Measurements from ENCODE around the gene CSNK2B.

Gene CSNK2B

DNA sequence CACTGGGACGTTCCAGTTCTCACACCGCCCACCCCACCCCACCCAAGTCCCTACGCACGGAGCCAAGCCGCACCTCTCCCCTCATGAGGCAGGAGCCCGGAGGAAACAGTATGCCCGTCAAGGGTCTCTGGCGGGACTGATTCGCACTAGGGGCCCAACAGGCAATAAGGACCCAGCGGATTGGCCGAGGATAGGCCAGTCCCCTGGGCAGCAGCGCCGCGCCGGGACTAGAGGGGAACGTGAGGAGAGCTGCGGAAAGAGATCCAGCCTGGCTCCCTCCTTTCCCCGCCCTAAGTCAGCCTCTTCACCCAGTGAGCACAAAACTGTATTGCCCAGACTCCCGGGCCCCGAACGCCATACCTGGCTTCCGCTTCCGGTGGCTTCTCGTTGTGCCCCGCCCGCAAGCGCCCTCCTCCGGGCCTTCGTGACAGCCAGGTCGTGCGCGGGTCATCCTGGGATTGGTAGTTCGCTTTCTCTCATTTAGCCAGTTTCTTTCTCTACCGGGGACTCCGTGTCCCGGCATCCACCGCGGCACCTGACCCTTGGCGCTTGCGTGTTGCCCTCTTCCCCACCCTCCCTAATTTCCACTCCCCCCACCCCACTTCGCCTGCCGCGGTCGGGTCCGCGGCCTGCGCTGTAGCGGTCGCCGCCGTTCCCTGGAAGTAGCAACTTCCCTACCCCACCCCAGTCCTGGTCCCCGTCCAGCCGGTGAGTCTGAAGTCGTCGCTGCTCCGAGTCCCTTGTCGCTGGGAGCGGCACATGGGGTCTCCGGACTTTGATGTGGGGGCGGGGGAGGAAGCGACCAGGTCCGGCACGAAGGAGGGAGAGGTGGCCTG, at the start of gene CSNK2B:
Gene CSNK2B (plus strand): TSS at position 580 of the 836 bp plus-strand sequence. CDS start 752 bp downstream, outside the sequence.
- peak; percentile 97 for DNase-seq (ENCODE audit: low read depth)

DNA sequence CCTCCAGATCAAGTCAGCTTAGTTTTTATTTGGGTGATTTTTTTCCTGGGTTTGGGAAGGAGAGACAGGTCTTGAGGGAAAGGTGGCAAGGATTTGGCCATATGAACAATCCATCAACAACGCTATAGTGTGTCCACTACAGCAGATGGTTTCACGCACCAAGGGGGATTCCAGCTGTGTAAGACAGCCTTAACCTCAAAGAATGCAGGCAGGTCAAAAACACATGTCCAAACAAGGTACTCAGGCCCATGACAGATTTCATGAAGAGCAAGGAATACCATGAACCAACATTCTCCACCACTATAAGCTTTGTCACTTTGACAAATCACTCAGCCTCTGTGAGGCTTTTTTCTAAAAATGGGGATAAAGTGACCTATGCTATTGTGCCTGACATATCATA, 48.9 kb upstream of the CSNK2B start:
- DNase-seq (ENCODE audit: low read depth): no peak

DNA sequence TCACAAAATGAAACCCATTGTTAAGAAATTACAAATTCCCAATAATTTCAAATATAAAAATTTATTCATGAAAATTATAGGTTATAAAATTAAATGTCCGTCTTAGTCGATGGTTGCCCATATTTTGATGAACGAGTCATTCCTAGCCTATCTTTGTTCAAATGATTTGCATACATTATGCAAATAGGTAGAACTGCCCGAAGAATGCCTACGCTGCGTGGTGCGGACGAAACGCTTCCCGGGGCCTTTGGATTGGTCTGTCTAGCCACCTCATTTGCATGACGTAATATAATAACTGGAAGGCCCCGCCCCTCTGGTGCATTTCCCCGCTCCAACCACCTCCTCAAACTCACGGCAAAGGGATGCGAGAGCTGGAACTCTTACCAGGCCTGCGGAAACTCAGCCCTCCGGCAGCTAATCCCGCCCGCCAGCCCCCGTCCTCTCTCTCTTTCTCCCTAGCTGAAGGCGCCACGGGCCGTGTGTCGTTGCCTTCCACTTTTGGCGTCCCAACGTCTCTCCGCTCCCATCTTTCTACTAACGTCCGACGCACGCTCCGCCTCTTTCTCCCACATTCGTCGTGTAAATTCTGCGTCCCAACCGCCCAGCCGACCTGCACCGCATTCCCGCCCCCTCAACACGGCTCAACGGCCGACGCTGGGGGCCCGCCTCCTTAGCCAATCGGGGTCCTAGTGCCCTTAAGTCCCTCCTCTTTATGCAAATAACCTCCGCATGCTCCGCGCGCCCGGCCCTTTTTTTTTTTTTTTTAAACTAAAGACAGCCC, 45.9 kb upstream of the CSNK2B start:
- peak; percentile 95 for DNase-seq (ENCODE audit: low read depth)

DNA sequence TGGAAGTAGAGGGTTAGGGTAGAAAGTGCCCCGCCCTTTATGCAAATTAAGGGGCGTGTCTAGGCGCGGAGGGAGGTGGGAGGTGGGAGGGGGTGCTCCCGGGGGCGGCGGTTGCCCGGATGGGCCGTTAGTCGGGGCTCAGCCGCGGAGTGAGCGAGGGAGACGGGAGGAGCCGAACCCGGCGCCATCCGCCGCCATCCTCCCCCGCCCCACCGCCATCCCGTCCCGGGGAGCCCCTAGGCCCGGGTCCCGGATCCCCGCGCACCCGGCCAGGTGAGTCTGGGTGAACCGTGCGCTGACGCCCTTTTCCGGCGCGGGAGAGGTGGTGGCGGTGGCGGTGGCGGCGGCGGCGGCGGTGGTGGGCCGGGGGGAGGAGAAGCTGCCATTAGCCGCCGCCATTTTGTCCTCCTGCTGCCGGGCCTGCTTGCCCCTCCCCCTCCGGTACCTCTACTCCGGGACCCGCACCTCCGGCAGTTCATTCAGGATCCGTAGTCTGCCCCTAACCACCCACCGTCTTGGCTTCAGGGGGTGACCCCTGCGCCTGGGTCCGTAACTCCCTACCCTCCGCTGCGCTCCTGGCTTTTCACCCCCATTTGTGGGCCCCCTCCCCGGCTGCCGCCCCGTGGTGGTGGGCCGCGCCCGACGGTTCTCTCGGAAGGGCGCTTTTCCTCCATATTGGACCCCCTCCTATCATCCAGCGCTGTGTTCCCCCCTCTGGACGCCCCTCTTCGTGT, 45.1 kb upstream of the CSNK2B start, which contains the start of gene PRRC2A:
Gene PRRC2A (plus strand): TSS at position 130 of the 734 bp plus-strand sequence. CDS start 2,075 bp downstream, outside the sequence.
- peak; percentile 75 for DNase-seq (ENCODE audit: low read depth)

DNA sequence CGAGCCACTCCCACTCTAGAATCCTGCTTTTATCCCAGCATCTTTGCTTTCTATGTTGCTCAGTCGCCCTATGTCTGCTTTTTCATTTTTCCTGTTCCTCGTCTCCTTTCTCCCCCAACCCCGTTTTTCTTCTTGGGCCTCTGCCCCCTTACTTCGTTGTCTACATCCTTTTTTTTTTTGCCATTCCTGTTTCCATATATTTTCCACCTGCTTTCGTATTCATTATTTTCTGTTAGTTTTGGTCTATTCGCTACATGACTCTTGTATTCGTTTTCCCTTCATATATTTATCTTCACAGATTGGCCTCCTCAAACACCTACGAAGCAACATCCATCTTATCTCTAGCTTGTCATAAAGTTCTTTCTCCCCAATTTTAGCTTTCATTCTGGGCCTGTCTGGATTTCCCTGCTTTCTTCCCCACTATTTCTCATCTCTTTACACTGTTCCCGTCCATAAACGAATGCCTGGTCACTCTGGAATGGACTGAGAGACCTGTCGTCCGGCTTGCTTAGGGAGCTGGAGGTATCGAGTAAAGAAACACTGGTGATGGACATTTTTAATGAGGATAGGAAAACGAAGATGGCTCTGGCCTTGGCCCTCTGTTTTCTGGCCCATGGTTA, 44.5 kb upstream of the CSNK2B start:
- DNase-seq (ENCODE audit: low read depth): no peak

DNA sequence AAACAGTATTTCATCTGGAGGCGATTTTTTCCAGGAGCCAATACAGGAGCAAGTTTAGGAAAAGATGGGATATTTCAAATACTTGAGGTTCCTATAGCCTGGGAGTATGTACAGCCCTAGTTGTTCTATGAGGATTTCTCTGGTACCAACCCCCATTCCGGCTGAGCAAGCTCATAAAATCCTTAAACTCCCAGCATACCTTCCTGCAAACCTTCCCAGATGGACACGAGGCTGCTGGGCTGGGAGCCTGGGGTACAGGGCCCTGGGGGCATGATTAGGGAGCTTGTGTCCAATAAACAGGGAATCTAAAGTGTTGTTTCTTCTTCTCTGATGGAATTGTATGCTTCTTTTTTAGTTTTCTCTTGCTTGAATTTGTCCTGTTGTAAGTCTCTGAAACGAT, 43.9 kb upstream of the CSNK2B start:
- DNase-seq (ENCODE audit: low read depth): no peak

DNA sequence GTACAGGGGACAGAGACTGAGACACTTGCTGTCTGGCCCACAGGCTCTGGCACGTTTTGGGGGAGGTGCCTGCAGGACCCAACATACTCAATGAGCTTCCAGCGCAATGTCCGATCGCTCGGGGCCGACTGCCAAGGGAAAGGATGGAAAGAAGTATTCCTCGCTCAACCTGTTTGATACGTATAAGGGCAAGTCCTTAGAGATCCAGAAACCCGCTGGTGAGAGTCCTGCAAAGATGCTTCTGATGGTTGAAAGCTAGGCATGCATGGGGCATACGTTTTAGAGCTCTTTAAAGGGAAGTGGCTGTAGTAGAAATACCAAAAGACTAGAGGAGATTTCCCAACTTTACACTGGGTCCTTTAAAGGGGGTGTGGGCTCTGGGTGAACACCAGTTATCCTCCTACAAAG, 43.2 kb upstream of the CSNK2B start:
- no peak for DNase-seq (ENCODE audit: low read depth)

DNA sequence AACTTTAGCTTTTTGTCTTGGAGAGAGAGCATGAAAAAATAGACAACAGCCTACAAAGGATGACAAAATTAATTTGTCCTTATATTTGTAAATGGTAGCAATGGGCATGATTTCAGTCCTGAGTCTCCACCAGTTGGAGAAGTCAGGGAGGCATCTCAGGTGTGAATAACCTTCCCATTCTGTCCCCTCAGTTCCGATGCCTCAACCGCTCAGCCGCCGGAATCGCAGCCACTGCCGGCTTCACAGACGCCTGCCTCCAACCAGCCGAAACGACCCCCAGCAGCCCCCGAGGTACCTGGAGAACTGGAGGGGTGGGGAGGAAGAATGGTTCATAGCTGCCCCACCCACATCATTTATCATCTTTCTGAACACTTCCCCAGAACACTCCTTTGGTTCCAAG, 41.8 kb upstream of the CSNK2B start:
- DNase-seq (ENCODE audit: low read depth): no peak

DNA sequence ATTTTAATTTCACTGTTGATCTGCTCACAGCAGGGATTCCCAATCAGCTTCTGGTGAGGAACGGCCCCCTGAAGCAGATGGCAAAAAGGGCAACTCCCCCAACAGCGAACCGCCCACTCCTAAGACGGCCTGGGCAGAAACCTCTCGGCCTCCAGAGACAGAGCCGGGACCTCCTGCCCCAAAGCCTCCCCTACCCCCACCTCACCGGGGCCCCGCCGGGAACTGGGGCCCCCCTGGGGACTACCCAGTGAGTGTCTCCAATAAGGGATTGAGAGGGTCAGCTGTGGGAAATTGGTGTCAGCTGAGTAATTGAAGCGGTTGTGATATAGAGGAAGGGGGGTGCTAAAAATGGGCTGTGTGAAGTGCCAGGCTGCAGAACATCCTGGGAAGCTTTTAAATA, 38.9 kb upstream of the CSNK2B start:
- DNase-seq (ENCODE audit: low read depth): no peak

DNA sequence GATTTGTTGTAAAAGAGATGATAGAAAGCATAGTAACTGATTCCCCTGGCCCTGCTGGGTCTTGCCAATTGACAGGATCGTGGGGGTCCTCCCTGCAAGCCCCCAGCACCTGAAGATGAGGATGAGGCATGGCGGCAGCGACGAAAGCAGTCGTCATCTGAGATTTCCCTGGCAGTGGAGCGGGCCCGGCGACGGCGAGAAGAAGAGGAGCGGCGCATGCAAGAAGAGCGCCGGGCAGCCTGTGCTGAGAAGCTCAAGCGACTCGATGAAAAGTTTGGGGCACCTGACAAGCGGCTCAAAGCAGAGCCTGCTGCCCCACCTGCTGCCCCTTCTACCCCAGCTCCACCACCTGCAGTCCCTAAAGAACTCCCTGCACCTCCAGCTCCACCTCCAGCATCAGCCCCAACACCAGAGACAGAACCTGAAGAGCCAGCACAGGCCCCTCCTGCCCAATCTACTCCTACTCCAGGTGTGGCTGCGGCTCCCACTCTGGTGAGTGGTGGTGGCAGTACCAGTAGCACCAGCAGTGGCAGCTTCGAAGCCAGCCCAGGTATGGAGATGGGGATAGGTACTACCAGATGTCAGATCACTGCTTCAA, 38.1 kb upstream of the CSNK2B start:
- DNase-seq (ENCODE audit: low read depth): no peak

DNA sequence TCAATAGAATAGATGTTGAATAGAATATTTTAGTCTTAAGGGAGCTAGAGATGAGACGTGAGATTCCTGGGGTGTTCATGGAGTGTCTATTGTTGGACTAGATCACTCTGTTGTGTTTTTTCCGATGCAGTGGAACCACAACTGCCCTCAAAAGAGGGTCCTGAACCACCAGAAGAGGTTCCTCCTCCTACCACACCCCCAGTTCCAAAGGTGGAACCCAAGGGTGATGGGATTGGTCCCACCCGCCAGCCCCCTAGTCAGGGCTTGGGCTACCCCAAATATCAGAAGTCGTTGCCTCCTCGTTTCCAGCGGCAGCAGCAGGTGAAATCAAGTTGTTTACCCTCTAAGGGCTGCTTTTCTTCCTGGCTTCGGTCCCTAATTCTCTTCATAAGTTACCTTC, 36.9 kb upstream of the CSNK2B start:
- no peak for DNase-seq (ENCODE audit: low read depth)

DNA sequence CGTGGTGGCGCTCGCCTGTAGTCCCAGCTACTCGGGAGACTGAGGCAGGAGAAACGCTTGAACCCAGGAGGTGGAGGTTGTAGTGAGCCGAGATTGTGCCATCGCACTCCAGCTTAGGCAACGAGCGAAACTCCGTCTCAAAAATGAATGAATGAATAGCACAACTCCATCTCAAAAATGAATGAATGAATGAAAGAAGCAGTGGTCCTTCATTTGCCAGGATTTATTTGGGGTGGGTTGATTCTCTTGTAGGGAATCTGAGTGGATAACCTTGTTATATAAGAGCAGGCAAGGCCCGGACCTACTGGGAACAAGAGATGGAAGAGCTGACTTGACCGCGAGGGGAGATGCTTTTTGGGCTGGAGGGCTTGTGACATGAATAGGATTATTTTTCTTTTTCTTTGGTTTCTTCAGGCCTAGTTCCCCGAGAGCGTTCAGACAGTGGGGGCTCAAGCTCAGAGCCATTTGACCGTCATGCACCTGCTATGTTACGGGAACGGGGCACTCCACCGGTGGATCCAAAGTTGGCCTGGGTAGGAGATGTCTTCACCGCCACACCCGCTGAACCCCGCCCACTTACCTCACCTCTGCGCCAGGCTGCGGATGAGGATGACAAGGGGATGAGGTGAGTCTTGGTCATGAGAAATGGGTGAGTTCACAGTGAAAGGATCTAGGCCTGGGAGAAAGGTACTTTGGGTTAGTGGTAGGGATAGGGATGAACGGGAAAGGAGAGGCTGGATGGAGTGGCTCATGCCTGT, 35.5 kb upstream of the CSNK2B start:
- DNase-seq (ENCODE audit: low read depth): no peak

DNA sequence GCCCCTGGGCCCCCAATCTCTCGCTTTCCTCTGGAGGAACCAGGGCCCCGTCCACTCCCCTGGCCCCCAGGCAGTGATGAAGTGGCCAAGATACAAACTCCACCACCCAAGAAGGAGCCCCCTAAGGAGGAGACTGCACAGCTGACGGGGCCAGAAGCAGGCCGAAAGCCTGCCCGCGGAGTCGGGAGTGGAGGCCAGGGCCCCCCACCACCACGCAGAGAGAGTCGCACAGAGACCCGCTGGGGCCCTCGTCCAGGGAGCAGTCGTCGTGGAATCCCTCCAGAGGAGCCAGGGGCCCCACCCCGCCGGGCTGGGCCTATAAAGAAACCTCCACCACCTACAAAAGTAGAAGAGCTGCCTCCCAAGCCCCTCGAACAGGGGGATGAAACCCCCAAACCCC, 34.7 kb upstream of the CSNK2B start:
- no peak for DNase-seq (ENCODE audit: low read depth)

DNA sequence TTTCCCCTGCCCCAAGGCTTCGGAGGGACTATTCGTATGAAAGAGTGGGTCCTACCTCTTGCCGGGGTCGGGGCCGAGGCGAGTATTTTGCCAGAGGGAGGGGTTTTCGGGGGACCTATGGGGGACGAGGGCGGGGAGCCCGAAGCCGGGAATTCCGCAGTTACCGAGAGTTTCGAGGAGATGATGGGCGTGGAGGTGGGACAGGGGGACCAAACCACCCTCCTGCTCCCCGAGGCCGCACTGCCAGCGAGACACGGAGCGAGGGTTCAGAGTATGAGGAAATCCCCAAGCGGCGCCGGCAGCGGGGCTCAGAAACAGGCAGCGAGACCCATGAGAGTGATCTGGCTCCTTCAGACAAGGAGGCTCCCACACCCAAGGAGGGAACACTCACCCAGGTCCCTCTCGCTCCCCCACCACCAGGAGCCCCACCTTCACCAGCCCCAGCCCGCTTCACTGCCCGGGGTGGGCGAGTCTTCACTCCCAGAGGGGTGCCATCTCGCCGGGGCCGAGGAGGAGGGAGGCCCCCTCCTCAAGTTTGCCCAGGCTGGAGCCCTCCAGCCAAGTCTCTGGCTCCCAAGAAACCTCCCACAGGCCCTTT, 34.1 kb upstream of the CSNK2B start:
- no peak for DNase-seq (ENCODE audit: low read depth)

DNA sequence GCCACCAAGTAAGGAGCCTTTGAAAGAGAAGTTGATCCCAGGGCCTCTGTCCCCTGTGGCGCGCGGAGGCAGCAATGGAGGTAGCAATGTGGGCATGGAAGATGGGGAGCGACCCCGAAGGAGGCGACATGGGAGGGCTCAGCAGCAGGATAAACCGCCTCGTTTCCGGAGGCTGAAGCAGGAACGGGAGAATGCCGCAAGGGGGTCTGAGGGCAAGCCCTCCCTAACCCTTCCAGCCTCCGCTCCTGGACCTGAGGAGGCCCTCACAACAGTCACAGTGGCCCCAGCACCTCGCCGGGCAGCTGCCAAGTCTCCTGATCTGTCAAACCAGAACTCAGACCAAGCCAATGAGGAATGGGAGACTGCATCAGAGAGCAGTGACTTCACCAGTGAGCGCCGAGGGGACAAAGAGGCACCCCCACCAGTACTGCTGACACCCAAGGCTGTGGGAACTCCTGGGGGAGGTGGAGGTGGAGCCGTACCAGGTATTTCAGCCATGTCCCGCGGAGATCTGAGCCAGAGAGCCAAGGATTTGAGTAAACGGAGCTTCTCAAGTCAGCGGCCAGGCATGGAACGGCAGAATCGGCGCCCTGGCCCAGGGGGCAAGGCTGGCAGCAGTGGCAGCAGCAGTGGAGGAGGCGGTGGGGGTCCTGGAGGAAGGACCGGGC, 33.5 kb upstream of the CSNK2B start:
- DNase-seq (ENCODE audit: low read depth): no peak

DNA sequence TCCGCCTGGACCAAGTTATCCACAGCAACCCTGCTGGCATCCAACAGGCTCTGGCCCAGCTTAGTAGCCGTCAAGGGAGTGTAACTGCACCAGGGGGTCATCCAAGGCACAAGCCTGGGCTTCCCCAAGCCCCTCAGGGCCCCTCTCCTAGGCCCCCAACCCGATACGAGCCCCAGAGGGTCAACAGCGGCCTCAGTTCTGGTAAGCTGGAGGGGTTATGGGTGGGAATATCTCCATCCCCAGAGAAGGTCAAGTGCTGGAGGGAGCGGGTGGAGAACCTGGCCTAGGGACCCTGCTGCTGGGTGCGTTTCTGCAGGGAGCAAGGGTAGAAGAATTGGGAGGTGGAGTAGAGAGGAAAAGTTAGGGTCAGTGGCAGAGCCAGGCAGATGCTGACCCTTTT, 32.4 kb upstream of the CSNK2B start:
- no peak for DNase-seq (ENCODE audit: low read depth)

DNA sequence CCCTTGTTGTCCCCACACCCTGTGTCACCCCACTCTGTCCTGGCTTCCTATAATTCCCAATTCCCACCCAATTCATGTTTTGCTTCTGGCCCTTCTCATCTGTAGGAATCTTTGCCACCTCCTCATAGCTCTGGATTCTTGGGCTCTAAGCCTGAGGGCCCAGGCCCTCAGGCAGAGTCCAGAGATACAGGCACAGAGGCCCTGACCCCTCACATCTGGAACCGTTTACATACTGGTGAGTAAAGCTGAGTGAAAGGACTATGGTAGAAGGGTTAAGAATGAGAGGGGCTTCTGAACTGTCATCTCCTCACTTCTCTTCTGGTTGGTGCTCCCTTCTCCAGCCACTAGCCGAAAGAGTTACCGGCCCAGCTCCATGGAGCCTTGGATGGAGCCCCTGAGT, 31.7 kb upstream of the CSNK2B start:
- DNase-seq (ENCODE audit: low read depth): no peak

DNA sequence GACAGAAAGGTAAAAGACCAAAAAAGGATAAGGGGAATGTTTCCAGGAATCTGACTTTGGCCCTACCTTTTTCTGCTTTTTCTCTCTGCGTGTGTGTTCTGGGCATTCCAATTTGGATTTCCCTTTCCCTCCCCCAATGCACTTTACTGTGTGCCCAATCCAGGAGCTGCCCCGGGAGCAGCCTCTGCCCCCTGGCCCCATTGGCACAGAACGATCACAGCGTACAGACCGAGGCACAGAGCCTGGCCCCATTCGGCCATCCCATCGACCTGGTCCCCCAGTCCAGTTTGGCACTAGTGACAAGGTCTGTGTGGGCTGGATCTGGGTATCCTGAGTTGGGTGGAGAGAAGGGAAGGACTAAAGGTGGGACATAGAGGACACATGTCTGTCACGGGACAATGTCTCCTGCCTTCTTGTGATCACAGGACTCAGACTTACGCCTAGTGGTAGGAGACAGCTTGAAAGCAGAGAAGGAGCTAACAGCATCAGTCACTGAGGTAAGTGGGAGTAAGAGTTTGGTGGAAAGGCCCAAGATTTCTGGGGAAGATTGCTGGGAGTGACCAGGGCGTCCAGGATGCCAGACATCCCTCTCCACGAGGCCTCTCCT, 30.8 kb upstream of the CSNK2B start:
- DNase-seq (ENCODE audit: low read depth): no peak

Measured in stimulated activated CD8-positive, alpha-beta memory T cell treated with anti-CD3 and anti-CD28 coated beads, Interleukin-4, amount 100 ng/mL, for 24 hours (primary cell).